Stomach (tissue), 4 donors: ENCODE measurements around the gene NAAA.

Experiments used
- CTCF ChIP-seq, 7 experiments: fragments of 450-650 bp in 4 of 7; fragments of 200-600 bp in 3 of 7; sonication (generic) in 3 of 7; IDR thresholded peaks; one replicate each; pipeline ENCODE4 v1.5.1; 2016 to 2019; ENCODE audit warnings: antibody characterized with exemption in 7 of 7, control low read depth in 2 of 7, mild to moderate bottlenecking in 1 of 7
- EP300 ChIP-seq: sonication (generic); formaldehyde crosslinking; IDR thresholded peaks from one replicate; pipeline ENCODE4 v1.6.1; 2017; ENCODE audit warnings: antibody characterized with exemption
- POLR2A ChIP-seq, 4 donors: fragments of 450-650 bp; IDR thresholded peaks; one replicate each; pipeline ENCODE4 v1.6.1; 2016; ENCODE audit warnings: antibody characterized with exemption in 4 of 4, control low read depth in 2 of 4, mild to moderate bottlenecking in 1 of 4, moderate library complexity in 1 of 4
- POLR2AphosphoS5 ChIP-seq, 3 donors: sonication (generic); formaldehyde crosslinking; IDR thresholded peaks; one replicate each; pipeline ENCODE4 v1.6.1; 2016; ENCODE audit warnings: antibody characterized with exemption in 3 of 3

GRCh38 chr4:75940692-75941253 is at the start of gene NAAA:
- TF ChIP-seq CTCF (IDR thresholded peaks at IDR 0.05): peak in 4 of 7 experiments; percentile 17 to 71 (median 46)
- no peak for TF ChIP-seq POLR2A (IDR thresholded peaks at IDR 0.05)
- TF ChIP-seq EP300: no peak
- peak in 2 of 3 donors; percentile 37 to 57 for TF ChIP-seq POLR2AphosphoS5 (IDR thresholded peaks at IDR 0.05)
